Measurements from ENCODE around the gene SLAMF6.

- TF ChIP-seq EZH2phosphoT487 (IDR thresholded peaks at IDR 0.05; ENCODE audit: low read length) (no peak), CTCF (IDR thresholded peaks at IDR 0.05; ENCODE audit: low read length) (no peak), EZH2 (optimal IDR thresholded peaks at IDR 0.05; ENCODE audit: low read depth, low read length) (no peak)
These were observed 50.9 kb downstream of the SLAMF6 start for GRCh38 chr1:160472112-160472511.
